ENCODE results near the gene TNIK. TPM values are rescaled to one million over a fixed set of nuclear protein-coding genes. Genes with fewer than 3 reads are reported as not detected.

TNIK gene
- total and polyA plus RNA-seq, 2 experiments from 2014 or later, result 14.6 to 34.3 TPM

- Mint-ChIP-seq H3K27ac (no peak overlapping the region), H3K27me3 (ENCODE audit: insufficient read depth, low read depth, poor library complexity) (no peaks in the 10 kb centered on the region), H3K4me3 (no peak overlapping the region), H3K36me3 (ENCODE audit: low read depth) (no peaks in the 10 kb centered on the region), H3K4me1 (no peaks in the 10 kb centered on the region), H3K9me3 (no peaks in the 10 kb centered on the region)
- no peaks in the 10 kb centered on the region for H4K20me1 ChIP-seq (replicated peaks; ENCODE audit: insufficient read depth)
- DNase-seq (ENCODE audit: low spot score) (no peak), ATAC-seq (no peak)
- TF ChIP-seq, protein P1, sequence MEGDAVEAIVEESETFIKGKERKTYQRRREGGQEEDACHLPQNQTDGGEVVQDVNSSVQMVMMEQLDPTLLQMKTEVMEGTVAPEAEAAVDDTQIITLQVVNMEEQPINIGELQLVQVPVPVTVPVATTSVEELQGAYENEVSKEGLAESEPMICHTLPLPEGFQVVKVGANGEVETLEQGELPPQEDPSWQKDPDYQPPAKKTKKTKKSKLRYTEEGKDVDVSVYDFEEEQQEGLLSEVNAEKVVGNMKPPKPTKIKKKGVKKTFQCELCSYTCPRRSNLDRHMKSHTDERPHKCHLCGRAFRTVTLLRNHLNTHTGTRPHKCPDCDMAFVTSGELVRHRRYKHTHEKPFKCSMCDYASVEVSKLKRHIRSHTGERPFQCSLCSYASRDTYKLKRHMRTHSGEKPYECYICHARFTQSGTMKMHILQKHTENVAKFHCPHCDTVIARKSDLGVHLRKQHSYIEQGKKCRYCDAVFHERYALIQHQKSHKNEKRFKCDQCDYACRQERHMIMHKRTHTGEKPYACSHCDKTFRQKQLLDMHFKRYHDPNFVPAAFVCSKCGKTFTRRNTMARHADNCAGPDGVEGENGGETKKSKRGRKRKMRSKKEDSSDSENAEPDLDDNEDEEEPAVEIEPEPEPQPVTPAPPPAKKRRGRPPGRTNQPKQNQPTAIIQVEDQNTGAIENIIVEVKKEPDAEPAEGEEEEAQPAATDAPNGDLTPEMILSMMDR (conservative IDR thresholded peaks at IDR 0.05; ENCODE audit: low read depth in 2 of 2), result no peak
- TF ChIP-seq JUNB (IDR thresholded peaks at IDR 0.05; ENCODE audit: unreplicated experiment), result no peak
- TF ChIP-seq, protein P2, sequence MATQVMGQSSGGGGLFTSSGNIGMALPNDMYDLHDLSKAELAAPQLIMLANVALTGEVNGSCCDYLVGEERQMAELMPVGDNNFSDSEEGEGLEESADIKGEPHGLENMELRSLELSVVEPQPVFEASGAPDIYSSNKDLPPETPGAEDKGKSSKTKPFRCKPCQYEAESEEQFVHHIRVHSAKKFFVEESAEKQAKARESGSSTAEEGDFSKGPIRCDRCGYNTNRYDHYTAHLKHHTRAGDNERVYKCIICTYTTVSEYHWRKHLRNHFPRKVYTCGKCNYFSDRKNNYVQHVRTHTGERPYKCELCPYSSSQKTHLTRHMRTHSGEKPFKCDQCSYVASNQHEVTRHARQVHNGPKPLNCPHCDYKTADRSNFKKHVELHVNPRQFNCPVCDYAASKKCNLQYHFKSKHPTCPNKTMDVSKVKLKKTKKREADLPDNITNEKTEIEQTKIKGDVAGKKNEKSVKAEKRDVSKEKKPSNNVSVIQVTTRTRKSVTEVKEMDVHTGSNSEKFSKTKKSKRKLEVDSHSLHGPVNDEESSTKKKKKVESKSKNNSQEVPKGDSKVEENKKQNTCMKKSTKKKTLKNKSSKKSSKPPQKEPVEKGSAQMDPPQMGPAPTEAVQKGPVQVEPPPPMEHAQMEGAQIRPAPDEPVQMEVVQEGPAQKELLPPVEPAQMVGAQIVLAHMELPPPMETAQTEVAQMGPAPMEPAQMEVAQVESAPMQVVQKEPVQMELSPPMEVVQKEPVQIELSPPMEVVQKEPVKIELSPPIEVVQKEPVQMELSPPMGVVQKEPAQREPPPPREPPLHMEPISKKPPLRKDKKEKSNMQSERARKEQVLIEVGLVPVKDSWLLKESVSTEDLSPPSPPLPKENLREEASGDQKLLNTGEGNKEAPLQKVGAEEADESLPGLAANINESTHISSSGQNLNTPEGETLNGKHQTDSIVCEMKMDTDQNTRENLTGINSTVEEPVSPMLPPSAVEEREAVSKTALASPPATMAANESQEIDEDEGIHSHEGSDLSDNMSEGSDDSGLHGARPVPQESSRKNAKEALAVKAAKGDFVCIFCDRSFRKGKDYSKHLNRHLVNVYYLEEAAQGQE (IDR thresholded peaks at IDR 0.05; ENCODE audit: unreplicated experiment), result no peak
- TF ChIP-seq, protein P3, sequence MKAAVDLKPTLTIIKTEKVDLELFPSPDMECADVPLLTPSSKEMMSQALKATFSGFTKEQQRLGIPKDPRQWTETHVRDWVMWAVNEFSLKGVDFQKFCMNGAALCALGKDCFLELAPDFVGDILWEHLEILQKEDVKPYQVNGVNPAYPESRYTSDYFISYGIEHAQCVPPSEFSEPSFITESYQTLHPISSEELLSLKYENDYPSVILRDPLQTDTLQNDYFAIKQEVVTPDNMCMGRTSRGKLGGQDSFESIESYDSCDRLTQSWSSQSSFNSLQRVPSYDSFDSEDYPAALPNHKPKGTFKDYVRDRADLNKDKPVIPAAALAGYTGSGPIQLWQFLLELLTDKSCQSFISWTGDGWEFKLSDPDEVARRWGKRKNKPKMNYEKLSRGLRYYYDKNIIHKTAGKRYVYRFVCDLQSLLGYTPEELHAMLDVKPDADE (IDR thresholded peaks at IDR 0.05), result no peak
- no peaks in the 10 kb centered on the region; the same call in 1 of the 2 replicates for H3K9me2 ChIP-seq (ENCODE audit: insufficient read depth)
- H3F3A ChIP-seq (replicated peaks; ENCODE audit: low read depth), result no peaks in the 10 kb centered on the region
- no peak overlapping the region for H3K27ac ChIP-seq (ENCODE audit: low read depth)
- H3K27me3 ChIP-seq (ENCODE audit: insufficient read depth), result no peaks in the 10 kb centered on the region
- no peaks in the 10 kb centered on the region for H3K36me3 ChIP-seq (ENCODE audit: insufficient read depth)
- no peaks in the 10 kb centered on the region for H3K4me1 ChIP-seq (ENCODE audit: insufficient read depth)
- no peak overlapping the region for H2AFZ ChIP-seq
- H3K4me3 ChIP-seq, result no peak overlapping the region
- no peaks in the 10 kb centered on the region for H3K79me2 ChIP-seq (replicated peaks; ENCODE audit: insufficient read depth)
- H3K4me2 ChIP-seq, result no peak overlapping the region
Measured at GRCh38 chr3:171506743-171507319, 46.6 kb upstream of the TNIK start.

DNA sequence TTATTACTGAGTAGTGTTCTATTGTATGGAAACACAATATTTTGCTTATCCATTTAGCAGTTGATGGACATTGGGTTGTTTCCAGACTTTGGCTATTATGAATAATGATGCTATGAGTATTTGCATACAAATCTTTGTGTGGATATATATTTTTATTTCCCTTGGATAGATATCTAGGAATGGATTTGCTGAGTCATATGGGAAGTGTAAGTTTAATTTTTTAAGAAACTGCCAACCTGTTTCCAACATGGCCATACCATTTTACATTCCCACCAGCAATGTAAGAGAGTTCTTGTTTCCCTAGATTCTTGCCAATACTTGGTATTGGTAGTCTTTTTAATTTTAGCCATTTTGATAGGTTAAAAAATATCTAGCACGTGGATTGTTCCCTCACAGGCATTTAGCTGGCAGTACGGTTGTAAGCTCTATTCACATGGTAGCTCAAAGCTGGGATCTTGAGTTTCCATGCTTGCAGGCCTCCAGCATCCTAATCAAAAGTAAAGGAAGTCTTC, 45.7 kb upstream of the TNIK start:
- Histone ChIP-seq H3K4me2 (no peak overlapping the region), H2AFZ (no peak overlapping the region), H3F3A (replicated peaks; ENCODE audit: low read depth) (no peaks in the 10 kb centered on the region), H3K79me2 (replicated peaks; ENCODE audit: insufficient read depth) (no peaks in the 10 kb centered on the region), H3K27me3 (ENCODE audit: insufficient read depth) (no peaks in the 10 kb centered on the region), H3K4me3 (no peak overlapping the region), H3K27ac (ENCODE audit: low read depth) (no peak overlapping the region), H3K9me2 (ENCODE audit: insufficient read depth) (0 out of 2 replicates have a peak, but pooled peaks cover 5% of the 10 kb centered on the region), H3K4me1 (ENCODE audit: insufficient read depth) (no peaks in the 10 kb centered on the region), H3K36me3 (ENCODE audit: insufficient read depth) (no peaks in the 10 kb centered on the region), H4K20me1 (replicated peaks; ENCODE audit: insufficient read depth) (no peaks in the 10 kb centered on the region)
- Mint-ChIP-seq H3K4me1 (no peaks in the 10 kb centered on the region), H3K36me3 (ENCODE audit: low read depth) (no peaks in the 10 kb centered on the region), H3K27ac (no peak overlapping the region), H3K4me3 (no peak overlapping the region), H3K27me3 (ENCODE audit: insufficient read depth, low read depth, poor library complexity) (peaks cover 2% of the 10 kb centered on the region), H3K9me3 (no peaks in the 10 kb centered on the region)
- DNase-seq (ENCODE audit: low spot score), result no peak
- ATAC-seq, result no peak
- TF ChIP-seq, protein P1 (conservative IDR thresholded peaks at IDR 0.05; ENCODE audit: low read depth in 2 of 2), result no peak
- no peak for TF ChIP-seq EZH2 (IDR thresholded peaks at IDR 0.05; ENCODE audit: low read depth, unreplicated experiment)
- TF ChIP-seq, protein P3 (IDR thresholded peaks at IDR 0.05), result no peak
- TF ChIP-seq, protein P2 (IDR thresholded peaks at IDR 0.05; ENCODE audit: unreplicated experiment), result no peak
- no peak for TF ChIP-seq STAT1 (IDR thresholded peaks at IDR 0.05; ENCODE audit: unreplicated experiment)
- TF ChIP-seq ZNF114 (CRISPR knock-in tag; IDR thresholded peaks at IDR 0.05), result no peak
